GM18505 (cell line): ENCODE results near the gene ERC2.

ENCODE experiments used
- ATAC-seq: cut with Tn5 transposase; IDR thresholded peaks from one replicate; pipeline ENCODE4 v1.9.1; 2021; ENCODE audit not compliant: unreplicated experiment
- POLR2A ChIP-seq: IDR thresholded peaks from 4 replicates; pipeline ENCODE4 v1.6.1; 2011; ENCODE audit warnings: borderline replicate concordance; ENCODE audit not compliant: insufficient read depth, insufficient read length; ENCODE audit errors: extremely low read depth

The ERC2 gene

GRCh38 chr3:55969634-55970033, 498.6 kb downstream of the ERC2 start:
- TF ChIP-seq POLR2A: no peak
- no peak for ATAC-seq

- no peak for ATAC-seq
These were observed 499.9 kb downstream of the ERC2 start for GRCh38 chr3:55968331-55968730.

GRCh38 chr3:55966566-55966965, 501.7 kb downstream of the ERC2 start:
- no peak for TF ChIP-seq POLR2A
- ATAC-seq: no peak

More at GRCh38 chr3:55968331-55968730, 499.9 kb downstream of the ERC2 start:
- TF ChIP-seq POLR2A: no peak

- no peak for ATAC-seq
These were observed 502.5 kb downstream of the ERC2 start for GRCh38 chr3:55965776-55966175.

GRCh38 chr3:55964491-55964985, 503.7 kb downstream of the ERC2 start:
- no peak for TF ChIP-seq POLR2A
- ATAC-seq: no peak

More at GRCh38 chr3:55965776-55966175, 502.5 kb downstream of the ERC2 start:
- no peak for TF ChIP-seq POLR2A

GRCh38 chr3:55963601-55964000, 504.7 kb downstream of the ERC2 start:
- no peak for TF ChIP-seq POLR2A
- ATAC-seq: no peak

- no peak for TF ChIP-seq POLR2A
- no peak for ATAC-seq
These were observed 508.7 kb downstream of the ERC2 start for GRCh38 chr3:55959471-55960080.

- no peak for TF ChIP-seq POLR2A
- no peak for ATAC-seq
These were observed 509.7 kb downstream of the ERC2 start for GRCh38 chr3:55958605-55959004.

GRCh38 chr3:55955891-55956477, 512.3 kb downstream of the ERC2 start:
- TF ChIP-seq POLR2A: no peak
- no peak for ATAC-seq

GRCh38 chr3:55951388-55951787, 516.9 kb downstream of the ERC2 start:
- no peak for ATAC-seq

GRCh38 chr3:55947406-55947805, 520.9 kb downstream of the ERC2 start:
- no peak for ATAC-seq
- no peak for TF ChIP-seq POLR2A

More at GRCh38 chr3:55951388-55951787, 516.9 kb downstream of the ERC2 start:
- TF ChIP-seq POLR2A: no peak

- ATAC-seq: no peak
- no peak for TF ChIP-seq POLR2A
These were observed 521.6 kb downstream of the ERC2 start for GRCh38 chr3:55946574-55947160.

- no peak for TF ChIP-seq POLR2A
- ATAC-seq: no peak
These were observed 525.4 kb downstream of the ERC2 start for GRCh38 chr3:55942868-55943267.

GRCh38 chr3:55939287-55939686, 529.0 kb downstream of the ERC2 start:
- no peak for ATAC-seq

More at GRCh38 chr3:55939287-55939686, 529.0 kb downstream of the ERC2 start:
- TF ChIP-seq POLR2A: no peak
